Neural cell (in vitro differentiated cells): Measurements from ENCODE around the gene KCNJ4. TPM values are rescaled to one million over a fixed set of nuclear protein-coding genes. Genes with fewer than 3 reads are reported as not detected.

ENCODE experiments used
- H2AFZ ChIP-seq: fragments of 200-600, 300-800 bp; sonication (generic), shearing (Covaris generic); 2 replicates; pipeline ENCODE4 v1.6.0; 2014; ENCODE audit warnings: low read depth, mild to moderate bottlenecking, antibody characterized with exemption, low read length, moderate library complexity
- H3F3A ChIP-seq: fragments of 200-600 bp; shearing (Covaris generic); 2 replicates; pipeline ENCODE4 v1.6.1; 2016; ENCODE audit warnings: mild to moderate bottlenecking, moderate library complexity, mixed read lengths, antibody characterized with exemption, low read length; ENCODE audit not compliant: insufficient read depth, poor library complexity, severe bottlenecking
- H3K27ac ChIP-seq: fragments of 200-600, 300-800 bp; sonication (generic), shearing (Covaris generic); 2 replicates; pipeline ENCODE4 v1.5.1; 2014; ENCODE audit warnings: mild to moderate bottlenecking, low read length, moderate library complexity
- H3K27me3 ChIP-seq: fragments of 300-800, 200-600 bp; sonication (generic), shearing (Covaris generic); 2 replicates; pipeline ENCODE4 v1.6.0; 2014; ENCODE audit warnings: mild to moderate bottlenecking, low read depth, low read length, moderate library complexity; ENCODE audit not compliant: insufficient read depth
- H3K36me3 ChIP-seq: fragments of 300-800, 200-600 bp; sonication (generic), shearing (Covaris generic); 2 replicates; pipeline ENCODE4 v1.5.1; 2014; ENCODE audit warnings: mild to moderate bottlenecking, antibody characterized with exemption, low read length, moderate library complexity; ENCODE audit not compliant: insufficient read depth
- H3K4me2 ChIP-seq: fragments of 300-800, 200-600 bp; sonication (generic), shearing (Covaris generic); 2 replicates; pipeline ENCODE4 v1.6.0; 2014; ENCODE audit warnings: mild to moderate bottlenecking, low read length
- H3K4me3 ChIP-seq: fragments of 300-800, 200-600 bp; sonication (generic), shearing (Covaris generic); 2 replicates; pipeline ENCODE4 v1.5.1; 2014; ENCODE audit warnings: mild to moderate bottlenecking, low read length, moderate library complexity
- H3K79me2 ChIP-seq: fragments of 200-600 bp; shearing (Covaris generic); replicated peaks from 2 replicates; pipeline ENCODE4 v1.6.0; 2014; ENCODE audit warnings: mild to moderate bottlenecking, low read length, moderate library complexity; ENCODE audit not compliant: insufficient read depth
- H3K9ac ChIP-seq: fragments of 300-800, 200-600 bp; sonication (generic), shearing (Covaris generic); 2 replicates; pipeline ENCODE4 v1.6.1; 2016; ENCODE audit warnings: mild to moderate bottlenecking, low read length, mixed read lengths
- H3K9me2 ChIP-seq: fragments of 200-600 bp; shearing (Covaris generic); 2 replicates; pipeline ENCODE4 v1.6.1; 2016; ENCODE audit warnings: mild to moderate bottlenecking, low read length, mixed read lengths; ENCODE audit not compliant: insufficient read depth
- H3K9me3 ChIP-seq: fragments of 200-600, 300-800 bp; sonication (generic), shearing (Covaris generic); 2 replicates; pipeline ENCODE4 v1.6.1; 2016; ENCODE audit warnings: mild to moderate bottlenecking, mixed run types, low read length, moderate library complexity, mixed read lengths
- H4K20me1 ChIP-seq: fragments of 200-600 bp; shearing (Covaris generic); 2 replicates; pipeline ENCODE4 v1.6.1; 2016; ENCODE audit warnings: mild to moderate bottlenecking, mixed run types; ENCODE audit not compliant: insufficient read depth
- EP300 ChIP-seq: fragments of 450-650 bp; conservative IDR thresholded peaks from 2 replicates; pipeline ENCODE4 v1.6.1; 2014; ENCODE audit warnings: antibody characterized with exemption, mild to moderate bottlenecking, moderate library complexity; ENCODE audit not compliant: poor library complexity, severe bottlenecking
- EZH2 ChIP-seq: fragments of 200-600, 300-800 bp; shearing (Covaris generic), sonication (generic); IDR thresholded peaks from 2 replicates; pipeline ENCODE4 v1.6.1; 2014; ENCODE audit warnings: antibody characterized with exemption, low read length, borderline replicate concordance, mild to moderate bottlenecking; ENCODE audit not compliant: insufficient read depth, poor library complexity, severe bottlenecking
- MXI1 ChIP-seq: fragments of 450-650 bp; conservative IDR thresholded peaks from 2 replicates; pipeline ENCODE4 v1.6.1; 2014; ENCODE audit warnings: antibody characterized with exemption, mild to moderate bottlenecking; ENCODE audit not compliant: poor library complexity, severe bottlenecking
- POLR2AphosphoS5 ChIP-seq: IDR thresholded peaks from 2 replicates; pipeline ENCODE4 v1.6.1; 2012
- RAD21 ChIP-seq: fragments of 450-650 bp; conservative IDR thresholded peaks from 2 replicates; pipeline ENCODE4 v1.6.1; 2014; ENCODE audit warnings: antibody characterized with exemption, mild to moderate bottlenecking, moderate library complexity
- SMC3 ChIP-seq: fragments of 450-650 bp; conservative IDR thresholded peaks from 2 replicates; pipeline ENCODE4 v1.6.1; 2014; ENCODE audit warnings: antibody characterized with exemption, mild to moderate bottlenecking, moderate library complexity; ENCODE audit not compliant: poor library complexity
- TAF1 ChIP-seq: IDR thresholded peaks from 2 replicates; pipeline ENCODE4 v1.6.1; 2012; ENCODE audit warnings: low read depth
- polyA plus RNA-seq: library from polyadenylated mRNA; depleted of rRNA; stranded (reverse); fragments of >200 nt; gene quantifications from 2 replicates; pipeline ENCODE4 v1.2.3, GENCODE V29; 2014
- TF ChIP-seq, protein P1 (sequence below): fragments of 450-650 bp; IDR thresholded peaks from 2 replicates; pipeline ENCODE4 v1.5.1; 2014; ENCODE audit warnings: antibody characterized with exemption, mild to moderate bottlenecking, moderate library complexity; ENCODE audit not compliant: poor library complexity, severe bottlenecking
- TF ChIP-seq, protein P2 (sequence below): IDR thresholded peaks from 2 replicates; pipeline ENCODE4 v1.6.1; 2012; ENCODE audit warnings: borderline replicate concordance

KCNJ4 gene
- polyA plus RNA-seq, 1 donor from 2014 or later, result 1.7 TPM

DNA sequence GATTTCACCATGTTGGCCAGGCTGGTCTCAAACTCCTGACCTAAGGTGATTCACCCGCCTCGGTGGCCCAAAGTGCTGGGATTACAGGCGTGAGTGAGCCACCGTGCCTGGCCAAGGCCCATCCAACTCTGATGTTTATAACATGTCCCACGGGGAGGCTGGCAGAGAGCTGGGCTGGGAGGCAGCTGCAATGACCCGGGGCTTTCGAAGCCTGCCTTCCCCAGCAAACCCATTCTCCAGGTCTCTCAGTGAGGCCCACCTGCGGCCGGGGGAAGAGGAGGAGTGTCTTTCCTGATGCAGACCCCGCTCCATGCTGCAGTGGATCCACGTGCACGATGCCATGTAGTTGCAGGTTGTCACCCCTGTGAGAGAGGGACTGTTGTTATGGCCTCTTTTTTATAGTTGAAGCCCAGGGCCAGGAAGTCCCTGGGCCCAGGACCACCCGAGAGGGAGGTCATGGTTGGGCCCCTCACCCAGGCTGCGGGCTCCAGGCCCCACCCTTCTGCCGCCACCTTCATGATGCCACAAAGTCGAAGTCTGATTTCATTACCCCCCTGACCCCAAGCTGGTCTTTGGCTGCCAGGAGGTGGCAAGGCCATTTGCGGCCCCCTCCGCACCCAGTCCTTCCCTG lies 38.3 kb downstream of the KCNJ4 start:
- Histone ChIP-seq H4K20me1 (no peaks in the 10 kb centered on the region), H3K27me3 (no peaks in the 10 kb centered on the region), H3K9ac (no peak overlapping the region), H3K36me3 (no peaks in the 10 kb centered on the region), H3K9me2 (no peaks in the 10 kb centered on the region), H2AFZ (no peak overlapping the region), H3K9me3 (no peaks in the 10 kb centered on the region), H3K27ac (no peak overlapping the region), H3K79me2 (no peaks in the 10 kb centered on the region), H3K4me2 (no peak overlapping the region), H3K4me3 (no peak overlapping the region), H3F3A (no peaks in the 10 kb centered on the region)
- TF ChIP-seq SMC3 (no peak), MXI1 (no peak), RAD21 (no peak), TAF1 (no peak), POLR2AphosphoS5 (no peak), EZH2 (no peak)
- TF ChIP-seq, protein P1, sequence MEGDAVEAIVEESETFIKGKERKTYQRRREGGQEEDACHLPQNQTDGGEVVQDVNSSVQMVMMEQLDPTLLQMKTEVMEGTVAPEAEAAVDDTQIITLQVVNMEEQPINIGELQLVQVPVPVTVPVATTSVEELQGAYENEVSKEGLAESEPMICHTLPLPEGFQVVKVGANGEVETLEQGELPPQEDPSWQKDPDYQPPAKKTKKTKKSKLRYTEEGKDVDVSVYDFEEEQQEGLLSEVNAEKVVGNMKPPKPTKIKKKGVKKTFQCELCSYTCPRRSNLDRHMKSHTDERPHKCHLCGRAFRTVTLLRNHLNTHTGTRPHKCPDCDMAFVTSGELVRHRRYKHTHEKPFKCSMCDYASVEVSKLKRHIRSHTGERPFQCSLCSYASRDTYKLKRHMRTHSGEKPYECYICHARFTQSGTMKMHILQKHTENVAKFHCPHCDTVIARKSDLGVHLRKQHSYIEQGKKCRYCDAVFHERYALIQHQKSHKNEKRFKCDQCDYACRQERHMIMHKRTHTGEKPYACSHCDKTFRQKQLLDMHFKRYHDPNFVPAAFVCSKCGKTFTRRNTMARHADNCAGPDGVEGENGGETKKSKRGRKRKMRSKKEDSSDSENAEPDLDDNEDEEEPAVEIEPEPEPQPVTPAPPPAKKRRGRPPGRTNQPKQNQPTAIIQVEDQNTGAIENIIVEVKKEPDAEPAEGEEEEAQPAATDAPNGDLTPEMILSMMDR, result no peak

DNA sequence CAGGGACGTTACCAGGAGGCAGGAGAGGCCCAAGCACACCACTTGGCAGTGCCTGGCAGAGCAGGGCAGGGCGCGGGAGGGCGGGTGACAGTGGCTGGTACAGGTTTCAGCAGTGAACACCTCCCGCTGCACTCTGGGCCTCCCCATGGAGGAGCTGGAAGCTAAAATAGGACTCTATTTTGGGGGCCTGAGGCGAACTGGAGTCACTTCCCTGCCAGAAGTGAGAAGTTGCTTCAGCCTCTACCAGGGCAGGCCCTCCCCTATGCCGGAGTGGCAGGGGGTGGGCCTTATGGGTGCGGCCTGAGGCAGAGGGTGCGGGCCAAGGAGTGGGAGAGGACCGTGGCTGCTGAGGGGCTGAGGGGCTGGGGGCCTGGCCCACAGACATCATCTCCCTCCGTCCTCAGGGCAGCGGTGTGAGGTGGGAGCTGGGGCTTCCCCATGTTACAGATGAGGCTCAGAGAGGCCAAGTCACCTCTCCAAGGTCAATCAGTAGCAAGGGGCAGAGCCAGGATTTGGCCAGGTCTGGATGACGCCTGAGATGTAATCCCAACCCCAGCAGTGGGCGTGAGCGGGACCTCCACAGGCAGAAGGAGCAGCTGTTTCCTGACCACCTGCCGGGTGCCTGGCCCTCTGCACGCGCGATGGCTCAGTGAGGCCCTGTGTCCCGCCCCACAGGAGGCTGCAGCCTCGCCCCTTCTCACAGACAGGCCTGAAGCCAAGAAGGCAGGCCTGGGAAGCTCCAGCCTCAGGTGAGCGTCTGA lies 39.3 kb downstream of the KCNJ4 start:
- Histone ChIP-seq H3K4me3 (no peak overlapping the region), H3K27me3 (no peaks in the 10 kb centered on the region), H3K4me2 (no peak overlapping the region), H3K9me3 (no peaks in the 10 kb centered on the region), H4K20me1 (no peaks in the 10 kb centered on the region), H3K27ac (no peak overlapping the region), H3K36me3 (no peaks in the 10 kb centered on the region), H3F3A (no peaks in the 10 kb centered on the region), H3K79me2 (no peaks in the 10 kb centered on the region), H3K9ac (no peak overlapping the region), H3K9me2 (no peaks in the 10 kb centered on the region), H2AFZ (no peak overlapping the region)
- no peak for TF ChIP-seq EP300

DNA sequence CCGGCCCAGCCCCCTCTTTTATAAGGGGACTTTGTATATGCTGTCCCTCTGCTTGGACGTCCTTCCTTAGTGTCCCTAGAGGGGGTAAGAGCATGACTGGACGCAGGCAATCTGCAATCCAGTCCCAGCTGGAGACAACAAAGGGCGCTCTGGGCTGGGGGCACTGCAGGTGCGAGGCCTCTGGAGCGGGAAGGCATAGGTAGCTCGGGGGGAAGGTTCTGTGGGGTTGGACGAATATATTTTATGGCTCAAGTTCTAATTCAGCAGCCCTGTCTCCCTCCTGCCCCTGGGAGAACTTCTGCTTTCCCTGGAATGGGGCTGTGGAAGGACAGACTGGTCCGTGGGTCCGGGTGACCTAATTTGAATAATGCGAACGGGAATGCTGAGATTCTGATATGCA lies 40.0 kb downstream of the KCNJ4 start:
- Histone ChIP-seq H3K9me3 (no peaks in the 10 kb centered on the region), H3K36me3 (no peaks in the 10 kb centered on the region), H3F3A (no peaks in the 10 kb centered on the region), H3K27ac (no peak overlapping the region), H2AFZ (no peak overlapping the region), H3K4me2 (no peak overlapping the region), H3K79me2 (no peaks in the 10 kb centered on the region), H3K9me2 (no peaks in the 10 kb centered on the region), H3K27me3 (no peaks in the 10 kb centered on the region), H3K9ac (no peak overlapping the region), H4K20me1 (no peaks in the 10 kb centered on the region), H3K4me3 (no peak overlapping the region)
- no peak for TF ChIP-seq MXI1
- TF ChIP-seq EP300, result no peak
- no peak for TF ChIP-seq RAD21
- TF ChIP-seq, protein P2, sequence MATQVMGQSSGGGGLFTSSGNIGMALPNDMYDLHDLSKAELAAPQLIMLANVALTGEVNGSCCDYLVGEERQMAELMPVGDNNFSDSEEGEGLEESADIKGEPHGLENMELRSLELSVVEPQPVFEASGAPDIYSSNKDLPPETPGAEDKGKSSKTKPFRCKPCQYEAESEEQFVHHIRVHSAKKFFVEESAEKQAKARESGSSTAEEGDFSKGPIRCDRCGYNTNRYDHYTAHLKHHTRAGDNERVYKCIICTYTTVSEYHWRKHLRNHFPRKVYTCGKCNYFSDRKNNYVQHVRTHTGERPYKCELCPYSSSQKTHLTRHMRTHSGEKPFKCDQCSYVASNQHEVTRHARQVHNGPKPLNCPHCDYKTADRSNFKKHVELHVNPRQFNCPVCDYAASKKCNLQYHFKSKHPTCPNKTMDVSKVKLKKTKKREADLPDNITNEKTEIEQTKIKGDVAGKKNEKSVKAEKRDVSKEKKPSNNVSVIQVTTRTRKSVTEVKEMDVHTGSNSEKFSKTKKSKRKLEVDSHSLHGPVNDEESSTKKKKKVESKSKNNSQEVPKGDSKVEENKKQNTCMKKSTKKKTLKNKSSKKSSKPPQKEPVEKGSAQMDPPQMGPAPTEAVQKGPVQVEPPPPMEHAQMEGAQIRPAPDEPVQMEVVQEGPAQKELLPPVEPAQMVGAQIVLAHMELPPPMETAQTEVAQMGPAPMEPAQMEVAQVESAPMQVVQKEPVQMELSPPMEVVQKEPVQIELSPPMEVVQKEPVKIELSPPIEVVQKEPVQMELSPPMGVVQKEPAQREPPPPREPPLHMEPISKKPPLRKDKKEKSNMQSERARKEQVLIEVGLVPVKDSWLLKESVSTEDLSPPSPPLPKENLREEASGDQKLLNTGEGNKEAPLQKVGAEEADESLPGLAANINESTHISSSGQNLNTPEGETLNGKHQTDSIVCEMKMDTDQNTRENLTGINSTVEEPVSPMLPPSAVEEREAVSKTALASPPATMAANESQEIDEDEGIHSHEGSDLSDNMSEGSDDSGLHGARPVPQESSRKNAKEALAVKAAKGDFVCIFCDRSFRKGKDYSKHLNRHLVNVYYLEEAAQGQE, result no peak
- TF ChIP-seq, protein P1, result no peak
- no peak for TF ChIP-seq TAF1
- no peak for TF ChIP-seq SMC3
- TF ChIP-seq EZH2, result no peak
